ENCODE data around the gene CHRNA1.

DNA sequence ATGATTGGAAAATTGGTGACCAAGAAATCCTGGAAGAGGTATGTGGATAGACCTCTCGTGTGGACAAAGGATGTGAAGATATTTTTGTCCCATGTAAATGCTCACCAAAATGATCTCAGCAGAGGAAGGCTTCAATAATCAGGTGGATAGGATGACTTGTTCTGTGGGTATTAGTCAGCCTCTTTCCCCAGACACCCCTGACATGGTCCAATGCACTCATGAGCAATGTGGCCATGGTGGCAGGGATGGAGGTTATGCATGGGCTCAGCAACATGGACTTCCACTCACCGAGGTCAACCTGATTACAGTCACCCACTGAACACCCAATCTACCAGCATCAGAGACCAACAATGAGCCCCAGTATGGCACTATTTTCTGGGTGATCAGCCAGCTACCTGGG is 20.2 kb downstream of the CHRNA1 start:
- TF ChIP-seq POLR2A (IDR thresholded peaks at IDR 0.05) (no peak), CTCF (IDR thresholded peaks at IDR 0.05) (no peak), POLR2AphosphoS5 (IDR thresholded peaks at IDR 0.05) (no peak), EP300 (IDR thresholded peaks at IDR 0.05) (no peak)
